ENCODE results near the gene NEK6.

The NEK6 gene

DNA sequence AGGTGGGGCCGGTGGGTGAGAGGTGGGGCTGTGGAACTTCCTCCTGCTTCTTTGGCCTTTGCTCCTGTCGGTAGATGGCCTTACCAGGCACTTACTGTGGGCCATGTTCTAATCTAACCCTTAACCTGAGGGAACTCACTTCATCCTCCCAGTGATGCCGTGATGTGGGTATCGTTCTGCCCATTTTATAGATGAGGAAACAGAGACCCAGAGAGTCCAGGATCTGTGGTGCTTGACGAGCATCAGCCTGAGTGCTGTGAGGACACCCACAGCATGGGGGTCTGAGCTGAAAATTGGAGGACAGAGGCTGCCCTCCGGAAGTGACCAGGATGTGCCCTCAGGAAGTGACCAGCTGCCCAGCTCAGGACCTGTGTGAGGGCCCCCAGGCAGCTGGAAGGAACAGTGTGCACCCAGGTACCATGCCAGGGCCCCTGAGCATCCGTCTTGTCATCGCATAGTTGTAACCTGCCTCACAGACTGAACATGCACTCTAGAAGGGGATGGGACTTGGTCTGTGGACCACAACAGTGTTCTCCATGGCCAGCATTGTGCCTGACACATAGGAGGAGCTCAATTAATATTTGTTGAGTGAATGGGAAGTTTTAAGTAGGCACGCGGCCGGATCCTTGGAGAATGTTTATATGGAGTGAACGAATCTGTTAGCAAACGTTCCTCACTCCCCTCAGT, 8.5 kb downstream of the NEK6 start:
- H3K36me3 ChIP-seq (ENCODE audit: control insufficient read depth, insufficient read depth, low read length), result no peaks in the 10 kb centered on the region
- H3K9me3 ChIP-seq (ENCODE audit: control insufficient read depth, low read length), result no peaks in the 10 kb centered on the region
- peaks cover 86% of the 10 kb centered on the region for H3K4me1 ChIP-seq (ENCODE audit: control insufficient read depth, insufficient read depth, low read length)
- H3K9ac ChIP-seq (ENCODE audit: low read length), result peak overlapping the region; percentile 8
- no peaks in the 10 kb centered on the region for H3K27me3 ChIP-seq (ENCODE audit: control insufficient read depth, insufficient read depth, low read length)
- H3K4me3 ChIP-seq (ENCODE audit: low read length), result no peak overlapping the region

DNA sequence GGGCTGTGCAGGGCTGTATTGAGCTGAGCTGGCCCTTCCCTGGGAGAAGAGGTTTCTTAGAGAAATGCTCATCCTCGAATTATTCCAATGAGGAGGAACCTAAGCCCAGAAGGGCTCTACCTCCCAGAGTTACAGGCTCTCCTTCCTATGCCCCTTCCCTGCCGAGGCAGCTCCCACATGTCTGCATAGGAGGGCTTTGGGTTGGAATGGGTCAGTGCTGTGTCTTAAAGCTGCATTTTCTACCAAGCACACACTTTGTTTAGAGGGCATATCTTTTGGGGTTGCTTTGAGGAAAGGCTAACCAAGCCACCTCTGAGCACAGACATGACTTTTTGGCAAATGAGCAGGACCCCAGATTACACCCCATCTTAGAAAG, 9.1 kb downstream of the NEK6 start:
- H3K27me3 ChIP-seq (ENCODE audit: control insufficient read depth, insufficient read depth, low read length), result no peaks in the 10 kb centered on the region
- no peaks in the 10 kb centered on the region for H3K9me3 ChIP-seq (ENCODE audit: control insufficient read depth, low read length)
- H3K4me3 ChIP-seq (ENCODE audit: low read length), result no peak overlapping the region
- H3K9ac ChIP-seq (ENCODE audit: low read length), result peak overlapping the region; percentile 8
- H3K4me1 ChIP-seq (ENCODE audit: control insufficient read depth, insufficient read depth, low read length), result peaks cover 86% of the 10 kb centered on the region
- H3K36me3 ChIP-seq (ENCODE audit: control insufficient read depth, insufficient read depth, low read length), result no peaks in the 10 kb centered on the region

DNA sequence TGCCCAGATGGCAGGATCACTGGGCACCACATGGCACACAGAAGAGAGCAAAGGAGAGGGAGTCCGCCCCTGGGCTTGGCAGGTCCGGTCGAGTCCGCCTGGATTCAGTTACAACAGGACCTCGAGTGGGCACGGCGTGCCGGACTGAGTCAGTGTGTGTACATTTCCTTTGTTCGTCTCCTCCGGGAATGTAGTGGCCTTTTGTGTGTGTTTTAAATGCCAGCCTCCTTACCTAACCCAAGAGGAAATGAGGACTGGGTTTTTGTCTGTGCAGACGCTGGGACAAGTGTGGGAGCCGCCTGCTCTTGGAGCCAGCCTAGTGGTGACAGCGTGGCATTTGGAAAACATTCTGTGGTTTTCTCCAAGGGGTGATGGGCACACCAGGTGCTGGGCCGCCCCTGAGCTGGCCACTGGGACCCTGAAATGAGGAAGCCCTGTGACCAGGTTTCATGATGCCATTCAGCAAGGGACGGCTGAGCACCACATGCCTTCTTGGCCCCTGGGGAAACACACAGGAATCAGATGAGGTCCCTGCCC, 9.6 kb downstream of the NEK6 start:
- H3K4me1 ChIP-seq (ENCODE audit: control insufficient read depth, insufficient read depth, low read length), result peaks cover 85% of the 10 kb centered on the region
- H3K9me3 ChIP-seq (ENCODE audit: control insufficient read depth, low read length), result no peaks in the 10 kb centered on the region
- no peaks in the 10 kb centered on the region for H3K36me3 ChIP-seq (ENCODE audit: control insufficient read depth, insufficient read depth, low read length)
- H3K27me3 ChIP-seq (ENCODE audit: control insufficient read depth, insufficient read depth, low read length), result no peaks in the 10 kb centered on the region
- no peak overlapping the region for H3K4me3 ChIP-seq (ENCODE audit: low read length)
- H3K9ac ChIP-seq (ENCODE audit: low read length), result peak overlapping the region; percentile 64

DNA sequence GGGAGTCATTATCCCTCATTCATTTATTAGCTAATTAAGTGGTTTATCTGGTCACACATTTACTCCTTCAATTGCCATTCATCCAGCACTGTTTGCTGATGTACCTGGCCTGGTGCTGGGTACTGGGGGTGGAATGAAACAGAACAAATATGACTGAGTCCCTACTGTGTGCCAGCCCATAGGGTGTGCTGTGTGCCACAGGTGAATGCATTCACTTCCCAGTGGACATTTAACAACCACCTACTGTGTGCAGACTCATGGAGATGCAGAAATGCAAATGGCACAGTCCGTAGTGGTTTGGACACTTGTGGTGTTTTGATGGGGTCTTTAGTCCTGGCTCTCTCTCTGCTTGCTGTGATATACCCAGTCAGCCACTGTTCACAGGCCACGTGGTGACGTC, 10.5 kb downstream of the NEK6 start:
- Histone ChIP-seq H3K4me3 (ENCODE audit: low read length) (no peak overlapping the region), H3K9ac (ENCODE audit: low read length) (peak overlapping the region; percentile 64), H3K4me1 (ENCODE audit: control insufficient read depth, insufficient read depth, low read length) (peaks cover 80% of the 10 kb centered on the region), H3K9me3 (ENCODE audit: control insufficient read depth, low read length) (no peaks in the 10 kb centered on the region), H3K36me3 (ENCODE audit: control insufficient read depth, insufficient read depth, low read length) (no peaks in the 10 kb centered on the region), H3K27me3 (ENCODE audit: control insufficient read depth, insufficient read depth, low read length) (no peaks in the 10 kb centered on the region)

DNA sequence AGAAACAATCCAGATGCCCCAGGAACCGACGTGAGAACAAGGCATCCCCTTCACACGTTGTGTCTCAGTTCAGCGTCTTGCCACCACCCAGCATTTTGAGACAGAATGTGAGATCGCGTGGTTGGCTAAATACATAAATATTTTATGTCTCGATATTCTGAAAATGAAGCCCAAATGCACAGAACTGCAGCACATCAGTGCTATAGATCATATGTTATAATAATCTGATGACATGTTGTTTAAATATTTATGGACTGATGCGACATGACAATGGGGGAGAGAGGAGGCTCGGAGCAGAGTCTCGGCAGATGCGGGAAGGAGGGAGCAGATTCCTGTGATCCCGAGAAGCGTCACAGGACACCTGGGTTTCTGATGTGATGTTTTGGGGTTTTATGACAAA, 10.9 kb downstream of the NEK6 start:
- peaks cover 77% of the 10 kb centered on the region for H3K4me1 ChIP-seq (ENCODE audit: control insufficient read depth, insufficient read depth, low read length)
- H3K9ac ChIP-seq (ENCODE audit: low read length), result no peak overlapping the region
- no peak overlapping the region for H3K4me3 ChIP-seq (ENCODE audit: low read length)
- no peaks in the 10 kb centered on the region for H3K9me3 ChIP-seq (ENCODE audit: control insufficient read depth, low read length)
- no peaks in the 10 kb centered on the region for H3K27me3 ChIP-seq (ENCODE audit: control insufficient read depth, insufficient read depth, low read length)
- H3K36me3 ChIP-seq (ENCODE audit: control insufficient read depth, insufficient read depth, low read length), result no peaks in the 10 kb centered on the region

DNA sequence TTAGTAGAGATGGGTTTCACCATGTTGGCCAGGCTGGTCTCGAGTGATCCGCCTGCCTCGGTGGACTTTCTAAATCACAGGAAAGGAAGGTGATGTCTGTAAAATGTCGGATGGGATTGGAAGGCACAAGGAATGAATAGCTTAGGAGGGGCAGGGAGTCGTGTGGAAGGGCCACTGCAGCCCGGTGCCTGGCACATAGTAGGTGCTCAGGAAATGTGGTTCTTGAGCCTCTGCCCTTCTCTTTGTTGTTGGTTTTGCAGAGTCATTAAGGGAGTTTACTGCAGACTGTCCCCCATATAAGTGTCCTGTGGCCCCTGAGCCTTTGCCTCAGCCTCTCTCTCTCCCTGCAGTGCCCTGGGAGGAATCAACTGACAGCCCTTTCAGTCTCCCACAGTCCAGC, 11.8 kb downstream of the NEK6 start:
- peaks cover 68% of the 10 kb centered on the region for H3K4me1 ChIP-seq (ENCODE audit: control insufficient read depth, insufficient read depth, low read length)
- no peak overlapping the region for H3K9ac ChIP-seq (ENCODE audit: low read length)

DNA sequence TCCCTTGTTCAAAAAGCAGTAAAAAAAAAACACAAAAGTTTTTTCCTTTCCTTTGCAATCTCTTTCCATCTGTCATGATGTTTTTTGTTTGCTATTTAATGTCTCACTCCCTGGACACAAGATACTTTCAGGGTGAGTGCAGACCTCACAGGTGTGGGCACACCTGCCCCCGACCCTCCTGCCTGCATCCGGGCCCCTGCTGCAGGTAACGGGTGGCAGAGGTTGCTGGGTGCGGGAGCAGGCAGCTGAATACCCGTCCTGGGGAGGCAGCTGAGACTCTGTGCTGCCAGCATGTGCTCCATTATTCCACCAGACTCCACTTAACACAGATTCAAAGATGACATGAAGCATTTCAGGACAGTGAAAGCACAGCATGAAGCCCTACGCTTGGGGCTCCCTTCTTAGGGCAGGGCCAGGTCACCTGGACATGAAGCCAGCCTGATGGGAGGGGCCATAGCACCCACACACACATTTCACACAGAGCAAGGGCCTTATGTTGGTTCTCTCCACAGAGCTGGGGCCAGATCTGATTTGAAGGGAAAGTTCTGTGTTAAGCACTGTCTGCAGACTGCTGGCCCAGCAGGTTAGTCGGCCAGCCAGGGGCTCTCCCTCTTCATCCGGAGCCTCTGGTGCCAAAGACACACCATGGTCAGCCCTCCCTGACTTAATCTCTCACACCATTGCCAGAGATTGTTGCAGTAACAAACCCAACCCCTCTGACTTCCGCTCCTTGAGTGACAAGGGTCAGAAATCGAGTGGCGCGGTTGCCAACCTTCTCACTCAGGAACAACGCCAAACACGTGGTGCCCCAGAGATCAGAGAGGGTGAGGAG, 13.0 kb downstream of the NEK6 start:
- Histone ChIP-seq H3K4me3 (ENCODE audit: low read length) (no peak overlapping the region), H3K9ac (ENCODE audit: low read length) (peak overlapping the region; percentile 48), H3K36me3 (ENCODE audit: control insufficient read depth, insufficient read depth, low read length) (no peaks in the 10 kb centered on the region), H3K4me1 (ENCODE audit: control insufficient read depth, insufficient read depth, low read length) (peaks cover 64% of the 10 kb centered on the region), H3K9me3 (ENCODE audit: control insufficient read depth, low read length) (no peaks in the 10 kb centered on the region), H3K27me3 (ENCODE audit: control insufficient read depth, insufficient read depth, low read length) (no peaks in the 10 kb centered on the region)

More for the DNA sequence above, 11.8 kb downstream of the NEK6 start:
- Histone ChIP-seq H3K9me3 (ENCODE audit: control insufficient read depth, low read length) (no peaks in the 10 kb centered on the region), H3K27me3 (ENCODE audit: control insufficient read depth, insufficient read depth, low read length) (no peaks in the 10 kb centered on the region), H3K4me3 (ENCODE audit: low read length) (no peak overlapping the region), H3K36me3 (ENCODE audit: control insufficient read depth, insufficient read depth, low read length) (no peaks in the 10 kb centered on the region)

DNA sequence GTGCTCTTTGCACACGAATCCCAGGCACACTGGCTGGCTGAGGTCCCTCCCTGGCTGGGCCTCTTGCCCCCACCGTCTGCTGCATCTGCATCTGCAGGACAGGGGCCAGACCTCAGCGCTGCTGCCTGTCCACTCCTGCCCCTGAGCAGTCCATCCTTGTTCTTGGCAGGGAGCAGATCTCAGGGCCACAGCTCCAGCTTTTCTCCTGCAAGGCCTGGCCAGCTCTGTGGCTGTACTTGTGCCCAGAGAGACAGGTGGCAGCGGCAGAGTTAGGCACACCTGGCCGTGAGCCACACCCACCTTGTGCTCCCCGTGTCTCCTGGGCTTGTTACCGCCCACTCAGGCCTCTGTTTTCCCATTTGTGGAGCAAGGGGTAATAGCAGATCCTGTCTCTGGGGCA, 13.9 kb downstream of the NEK6 start:
- H3K9ac ChIP-seq (ENCODE audit: low read length), result no peak overlapping the region
- H3K36me3 ChIP-seq (ENCODE audit: control insufficient read depth, insufficient read depth, low read length), result no peaks in the 10 kb centered on the region
- no peak overlapping the region for H3K4me3 ChIP-seq (ENCODE audit: low read length)
- H3K4me1 ChIP-seq (ENCODE audit: control insufficient read depth, insufficient read depth, low read length), result peaks cover 57% of the 10 kb centered on the region
- H3K9me3 ChIP-seq (ENCODE audit: control insufficient read depth, low read length), result no peaks in the 10 kb centered on the region
- H3K27me3 ChIP-seq (ENCODE audit: control insufficient read depth, insufficient read depth, low read length), result no peaks in the 10 kb centered on the region

DNA sequence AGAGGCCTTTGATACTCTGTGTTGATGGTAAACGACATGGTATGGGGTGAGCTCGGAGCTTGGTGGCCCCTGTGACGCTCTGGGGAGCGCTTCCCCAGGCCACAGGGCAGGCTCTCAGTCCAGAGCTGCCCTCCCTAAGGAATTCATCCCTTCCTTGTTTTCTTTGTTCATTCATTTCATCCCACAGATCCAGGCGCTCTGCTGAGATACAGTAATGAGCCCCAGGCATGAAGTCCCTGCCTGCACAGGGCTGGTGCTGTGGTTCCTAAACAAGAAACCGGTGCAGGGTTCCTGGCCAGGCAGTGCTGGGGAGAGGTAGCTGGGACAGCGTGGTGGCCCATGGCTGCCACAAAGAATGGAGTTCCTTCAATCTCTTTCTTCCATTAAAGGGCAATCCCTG, 14.4 kb downstream of the NEK6 start:
- Histone ChIP-seq H3K27me3 (ENCODE audit: control insufficient read depth, insufficient read depth, low read length) (no peaks in the 10 kb centered on the region), H3K36me3 (ENCODE audit: control insufficient read depth, insufficient read depth, low read length) (no peaks in the 10 kb centered on the region), H3K9me3 (ENCODE audit: control insufficient read depth, low read length) (no peaks in the 10 kb centered on the region), H3K9ac (ENCODE audit: low read length) (no peak overlapping the region), H3K4me1 (ENCODE audit: control insufficient read depth, insufficient read depth, low read length) (peaks cover 55% of the 10 kb centered on the region), H3K4me3 (ENCODE audit: low read length) (no peak overlapping the region)

DNA sequence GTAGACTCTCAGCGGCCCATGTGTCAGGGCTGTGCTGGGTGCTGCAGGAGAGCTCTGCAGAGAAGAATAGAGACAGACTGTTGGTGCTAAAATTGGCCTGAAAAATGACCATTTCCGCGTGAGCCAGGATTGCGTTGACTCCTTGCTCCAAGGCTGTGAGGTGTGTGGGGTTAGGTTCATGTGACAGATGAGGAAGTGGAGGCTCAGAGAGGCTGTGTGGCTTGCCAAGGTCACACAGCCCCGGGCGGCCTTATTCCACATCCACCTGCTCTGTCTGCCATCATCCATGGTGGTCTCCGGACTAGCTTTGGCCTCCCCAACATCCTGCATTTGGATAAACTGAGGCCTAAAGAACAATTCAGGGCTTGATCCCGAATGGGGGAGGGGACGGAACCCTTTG, 15.2 kb downstream of the NEK6 start:
- Histone ChIP-seq H3K36me3 (ENCODE audit: control insufficient read depth, insufficient read depth, low read length) (no peaks in the 10 kb centered on the region), H3K4me1 (ENCODE audit: control insufficient read depth, insufficient read depth, low read length) (peaks cover 49% of the 10 kb centered on the region), H3K9ac (ENCODE audit: low read length) (no peak overlapping the region), H3K27me3 (ENCODE audit: control insufficient read depth, insufficient read depth, low read length) (no peaks in the 10 kb centered on the region), H3K4me3 (ENCODE audit: low read length) (no peak overlapping the region), H3K9me3 (ENCODE audit: control insufficient read depth, low read length) (no peaks in the 10 kb centered on the region)

DNA sequence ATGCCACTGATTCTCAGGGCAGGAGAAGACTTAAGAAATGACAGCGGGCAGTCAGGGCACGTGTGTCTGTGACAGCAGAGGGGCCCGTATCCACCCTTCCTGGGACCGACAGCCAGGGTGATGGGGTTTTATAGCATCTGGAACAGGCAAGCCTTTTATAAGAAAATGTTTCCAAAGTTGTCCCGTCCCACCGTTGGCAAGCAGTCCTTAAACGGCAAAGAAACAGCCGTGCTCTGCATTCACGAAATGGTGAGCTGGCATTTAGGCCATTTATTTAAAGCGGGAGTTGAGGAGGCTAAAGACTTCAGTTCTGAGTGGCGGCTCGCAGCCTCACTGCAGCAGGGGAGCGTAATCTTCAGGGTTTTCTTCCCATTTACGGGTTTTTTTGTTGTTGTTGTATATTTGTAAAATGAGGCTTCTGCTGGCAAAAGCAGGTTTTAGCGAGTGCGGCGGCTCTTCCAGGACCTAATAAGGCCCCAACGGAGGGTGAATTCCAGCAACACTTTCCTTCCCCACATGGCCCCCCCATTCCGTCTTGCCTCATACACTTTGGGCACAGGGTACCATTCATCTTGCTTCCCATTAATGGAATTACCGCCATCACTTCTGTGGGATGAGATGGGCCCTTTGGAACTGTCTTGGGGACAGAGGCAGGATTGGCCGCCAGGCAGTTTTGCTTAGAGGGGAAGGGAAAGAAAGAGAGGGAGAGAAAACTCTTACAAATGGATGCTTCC, 15.8 kb downstream of the NEK6 start:
- H3K9ac ChIP-seq (ENCODE audit: low read length), result no peak overlapping the region
- no peaks in the 10 kb centered on the region for H3K36me3 ChIP-seq (ENCODE audit: control insufficient read depth, insufficient read depth, low read length)
- H3K4me3 ChIP-seq (ENCODE audit: low read length), result no peak overlapping the region
- H3K4me1 ChIP-seq (ENCODE audit: control insufficient read depth, insufficient read depth, low read length), result peaks cover 49% of the 10 kb centered on the region
- H3K27me3 ChIP-seq (ENCODE audit: control insufficient read depth, insufficient read depth, low read length), result no peaks in the 10 kb centered on the region
- H3K9me3 ChIP-seq (ENCODE audit: control insufficient read depth, low read length), result no peaks in the 10 kb centered on the region

DNA sequence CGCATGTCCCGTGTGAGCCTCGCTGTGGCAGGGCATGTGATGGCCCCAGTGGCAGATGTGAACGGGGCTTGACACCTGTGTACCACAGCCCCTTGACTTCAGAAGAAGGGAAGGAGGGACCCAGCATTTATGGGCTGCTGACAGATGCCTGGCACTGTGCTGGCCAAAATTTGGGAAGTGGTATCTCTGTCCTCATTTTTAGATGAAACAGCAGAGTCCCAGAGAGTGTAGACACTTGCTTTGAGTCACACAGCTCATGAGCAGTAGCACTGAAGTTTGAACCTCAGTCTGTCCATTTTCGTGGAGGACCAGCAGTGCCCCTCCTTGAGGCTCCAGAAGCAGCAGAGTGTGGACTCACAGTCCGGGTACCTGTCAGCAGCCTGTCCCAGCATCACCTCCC, 16.5 kb downstream of the NEK6 start:
- H3K4me1 ChIP-seq (ENCODE audit: control insufficient read depth, insufficient read depth, low read length), result peaks cover 54% of the 10 kb centered on the region
- no peak overlapping the region for H3K9ac ChIP-seq (ENCODE audit: low read length)
- no peaks in the 10 kb centered on the region for H3K36me3 ChIP-seq (ENCODE audit: control insufficient read depth, insufficient read depth, low read length)
- no peaks in the 10 kb centered on the region for H3K9me3 ChIP-seq (ENCODE audit: control insufficient read depth, low read length)
- no peak overlapping the region for H3K4me3 ChIP-seq (ENCODE audit: low read length)
- no peaks in the 10 kb centered on the region for H3K27me3 ChIP-seq (ENCODE audit: control insufficient read depth, insufficient read depth, low read length)

All from mucosa of stomach (tissue), 1 donor.